WI38 (cell line): ENCODE results near the gene LIF.

Experiments
- H3K4me3 ChIP-seq: 2 replicates; pipeline ENCODE4 v1.5.1; 2011; ENCODE audit warnings: low read depth, mild to moderate bottlenecking, control low read depth, low read length
- TF ChIP-seq, protein P1 (sequence below): IDR thresholded peaks from 2 replicates; pipeline ENCODE4 v1.5.1; 2012; ENCODE audit warnings: low read depth, mild to moderate bottlenecking, control low read depth, low read length

LIF gene

DNA sequence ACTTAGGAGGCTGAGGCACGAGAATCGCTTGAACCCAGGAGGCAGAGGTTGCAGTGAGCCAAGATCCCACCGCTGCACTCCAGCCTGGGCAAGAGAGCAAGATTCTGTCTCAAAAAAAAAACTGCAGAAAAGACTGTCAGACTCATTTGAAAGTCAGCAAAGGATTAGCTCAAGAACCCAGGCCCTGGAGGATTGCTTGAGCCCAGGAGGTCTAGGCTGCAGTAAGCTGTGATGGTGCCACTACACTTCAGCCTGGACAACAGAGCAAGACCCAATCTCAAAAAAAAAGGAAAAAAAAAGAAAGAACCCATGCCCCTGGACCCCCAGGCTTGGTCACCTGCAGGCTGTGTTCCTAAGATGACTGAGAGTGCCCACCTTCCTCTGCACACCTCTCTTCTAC lies 16.2 kb downstream of the LIF start:
- TF ChIP-seq, protein P1, sequence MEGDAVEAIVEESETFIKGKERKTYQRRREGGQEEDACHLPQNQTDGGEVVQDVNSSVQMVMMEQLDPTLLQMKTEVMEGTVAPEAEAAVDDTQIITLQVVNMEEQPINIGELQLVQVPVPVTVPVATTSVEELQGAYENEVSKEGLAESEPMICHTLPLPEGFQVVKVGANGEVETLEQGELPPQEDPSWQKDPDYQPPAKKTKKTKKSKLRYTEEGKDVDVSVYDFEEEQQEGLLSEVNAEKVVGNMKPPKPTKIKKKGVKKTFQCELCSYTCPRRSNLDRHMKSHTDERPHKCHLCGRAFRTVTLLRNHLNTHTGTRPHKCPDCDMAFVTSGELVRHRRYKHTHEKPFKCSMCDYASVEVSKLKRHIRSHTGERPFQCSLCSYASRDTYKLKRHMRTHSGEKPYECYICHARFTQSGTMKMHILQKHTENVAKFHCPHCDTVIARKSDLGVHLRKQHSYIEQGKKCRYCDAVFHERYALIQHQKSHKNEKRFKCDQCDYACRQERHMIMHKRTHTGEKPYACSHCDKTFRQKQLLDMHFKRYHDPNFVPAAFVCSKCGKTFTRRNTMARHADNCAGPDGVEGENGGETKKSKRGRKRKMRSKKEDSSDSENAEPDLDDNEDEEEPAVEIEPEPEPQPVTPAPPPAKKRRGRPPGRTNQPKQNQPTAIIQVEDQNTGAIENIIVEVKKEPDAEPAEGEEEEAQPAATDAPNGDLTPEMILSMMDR = no peak
- H3K4me3 ChIP-seq = no peak overlapping the region

DNA sequence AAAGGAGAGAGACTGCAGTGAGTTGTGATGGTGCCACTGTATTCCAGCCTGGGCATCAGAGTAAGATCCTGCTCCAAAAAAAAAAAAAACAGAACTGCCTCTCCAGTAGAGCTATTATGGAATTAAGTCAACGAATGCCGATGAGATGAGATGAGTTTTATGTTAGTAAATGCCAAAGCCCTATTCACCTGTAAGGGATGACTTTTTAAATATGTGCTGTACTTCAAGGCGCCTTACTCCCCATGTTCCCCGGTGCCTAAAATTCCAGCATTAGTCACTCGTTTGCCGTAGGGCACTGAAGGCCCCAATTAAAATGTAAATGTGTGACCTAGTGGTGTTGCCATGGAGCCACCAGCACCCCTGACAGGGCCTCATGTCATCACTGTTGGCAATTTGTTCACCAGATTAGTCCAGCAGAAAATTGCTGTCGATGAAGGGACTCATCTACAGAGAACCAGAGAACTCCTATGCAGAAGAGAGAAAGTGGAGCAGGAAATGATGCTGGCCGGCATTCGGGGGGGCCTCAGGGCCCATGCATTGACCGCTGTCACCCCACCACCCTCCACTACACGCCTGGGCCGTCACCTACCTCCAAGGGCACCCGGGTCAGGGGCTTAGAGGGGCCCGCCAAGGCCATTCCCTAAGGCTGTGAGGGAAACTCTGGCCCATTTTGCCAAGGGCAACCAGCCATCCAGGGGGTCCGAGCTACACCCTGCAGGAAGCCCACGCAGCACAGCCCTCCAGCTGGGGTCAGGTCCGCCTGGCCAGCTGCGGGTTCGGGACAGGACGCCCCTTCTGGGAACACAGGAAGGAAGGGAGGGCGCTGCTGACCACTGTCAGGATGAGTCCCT lies 17.8 kb downstream of the LIF start:
- no peak overlapping the region for H3K4me3 ChIP-seq
- TF ChIP-seq, protein P1 = no peak

DNA sequence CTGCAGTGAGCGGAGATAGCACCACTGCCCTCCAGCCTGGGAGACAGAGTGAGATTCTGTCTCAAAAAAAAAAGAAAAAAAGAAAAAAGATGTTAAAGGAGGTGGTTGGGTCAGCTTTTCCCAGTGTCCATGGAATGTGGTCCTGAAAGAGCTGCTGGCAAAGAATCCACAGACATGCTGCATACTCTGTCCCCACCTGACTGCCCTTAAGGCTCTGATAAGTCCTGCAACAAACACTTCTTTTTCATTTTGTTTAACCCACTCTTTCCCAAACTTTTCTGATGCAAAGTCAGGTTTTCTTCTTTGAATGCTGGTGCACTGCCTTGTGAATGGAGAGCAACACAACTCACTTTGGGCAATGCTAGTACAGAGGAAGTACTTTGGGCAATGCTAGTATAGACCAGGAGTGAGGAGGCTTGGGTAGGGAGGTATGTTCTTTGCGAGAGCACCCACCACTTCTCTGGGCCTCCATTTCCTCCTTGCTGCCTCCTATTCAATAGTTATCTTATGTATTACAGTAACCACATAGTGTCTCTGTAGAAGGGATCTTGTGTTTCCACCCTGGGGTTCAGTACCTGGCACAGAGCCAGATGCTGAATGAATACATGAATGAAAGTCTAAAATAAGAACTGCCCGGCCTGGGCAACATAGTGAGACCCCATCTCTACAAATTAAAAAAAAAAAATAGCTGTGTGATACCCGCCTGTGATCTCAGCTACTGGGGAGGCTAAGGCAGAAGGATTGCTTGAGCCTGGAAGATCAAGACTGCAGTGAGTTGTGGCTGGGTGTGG lies 18.9 kb downstream of the LIF start:
- H3K4me3 ChIP-seq = no peak overlapping the region
- TF ChIP-seq, protein P1 = no peak

DNA sequence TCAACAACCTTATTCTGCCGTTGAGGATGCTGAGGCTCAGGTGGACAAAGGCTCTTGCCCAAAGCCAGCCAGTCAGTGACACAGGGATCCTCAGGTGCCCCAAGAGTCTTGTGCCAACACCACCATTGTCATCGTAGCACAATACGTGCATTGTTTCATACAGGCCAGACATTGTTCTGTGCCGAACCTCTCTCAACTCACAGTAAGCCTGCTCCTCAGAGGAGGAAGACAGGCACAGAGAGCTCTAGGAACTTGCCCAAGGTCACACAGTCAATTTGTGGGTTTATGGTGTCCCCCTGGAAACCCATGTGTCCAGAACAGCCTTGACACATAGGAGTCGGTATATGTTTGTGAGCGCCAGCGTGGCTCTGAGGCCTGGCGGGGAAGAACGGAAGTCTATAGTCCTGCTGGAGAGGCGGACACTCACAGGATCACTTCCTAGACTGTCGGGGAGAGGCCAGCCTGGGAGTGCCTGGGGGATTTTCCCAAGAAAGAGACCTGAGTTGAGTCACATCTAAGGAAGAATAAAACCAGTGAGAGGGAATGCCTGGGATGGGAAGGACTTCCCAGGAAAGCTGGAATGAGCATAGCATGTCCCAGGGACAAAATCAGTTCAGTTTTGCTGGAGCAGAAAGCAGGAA lies 20.2 kb downstream of the LIF start:
- H3K4me3 ChIP-seq = no peak overlapping the region
- TF ChIP-seq, protein P1 = no peak

DNA sequence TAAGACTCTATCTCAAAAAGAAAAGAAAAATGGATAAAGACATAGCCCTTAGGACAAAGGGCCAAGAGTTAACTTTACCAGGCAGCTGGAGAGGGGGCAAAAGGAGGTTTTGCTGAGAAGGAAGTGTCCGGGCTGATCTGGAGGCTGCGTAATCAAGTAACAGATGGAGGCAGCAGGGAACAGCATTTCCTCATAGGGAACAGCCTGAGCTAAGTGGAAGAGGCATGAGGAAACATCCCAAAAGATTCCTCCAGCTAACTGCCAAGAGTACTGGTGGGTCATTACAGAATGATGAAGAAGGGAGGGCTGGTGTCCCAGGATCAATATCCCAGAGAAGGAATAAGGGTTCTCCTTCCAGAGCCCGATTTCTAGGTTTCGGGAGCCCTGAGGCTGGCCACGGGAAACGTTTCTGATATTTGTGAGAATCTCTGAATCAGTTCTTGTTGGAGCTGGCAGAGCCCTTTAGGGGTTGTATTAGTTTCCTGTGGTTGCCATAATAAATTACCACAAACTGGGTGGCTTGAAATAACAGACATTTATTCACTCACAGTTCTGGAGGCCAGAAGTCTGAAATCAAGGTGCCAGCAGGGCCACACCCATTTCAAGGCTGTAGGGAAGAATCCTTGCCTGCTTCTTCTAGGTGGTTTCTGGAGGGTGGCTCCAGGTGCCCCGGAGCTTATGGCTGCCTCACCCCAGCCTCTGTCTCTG lies 21.2 kb downstream of the LIF start:
- TF ChIP-seq, protein P1 = no peak
- no peak overlapping the region for H3K4me3 ChIP-seq

DNA sequence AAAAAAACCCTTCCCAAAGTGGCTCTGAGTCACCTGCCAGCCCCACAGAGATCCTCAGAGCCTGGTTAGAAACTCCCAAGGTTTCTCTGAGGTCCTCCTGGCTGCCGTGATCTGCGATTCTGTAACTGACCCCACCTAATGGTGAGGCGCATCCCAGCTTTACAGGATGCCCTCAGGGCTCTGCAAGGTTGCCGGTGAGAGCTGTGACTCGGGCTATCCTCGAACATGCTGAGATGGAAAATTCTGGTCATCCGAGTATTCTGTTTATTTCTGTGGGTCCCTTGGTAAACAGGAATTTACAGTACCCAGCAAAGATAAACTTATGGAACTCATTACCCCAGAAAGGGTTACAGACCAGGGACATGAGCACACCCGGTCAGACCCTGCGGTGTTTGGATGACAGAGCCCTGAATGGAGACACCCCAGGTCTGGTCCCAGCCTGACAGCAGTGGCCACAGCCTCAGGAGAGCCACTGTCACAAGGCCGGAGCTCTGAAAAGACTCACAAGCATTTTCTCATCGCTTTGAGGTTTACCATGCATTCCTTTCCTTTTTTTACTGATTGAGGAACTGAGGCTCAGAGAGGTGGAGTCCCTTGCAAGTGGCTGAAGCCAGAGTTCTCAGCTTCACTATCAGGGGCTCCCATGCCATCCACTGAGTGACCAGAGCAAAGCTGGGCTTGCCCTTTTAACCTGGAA lies 22.2 kb downstream of the LIF start:
- TF ChIP-seq, protein P1 = no peak

More for the DNA sequence above, 22.2 kb downstream of the LIF start:
- no peak overlapping the region for H3K4me3 ChIP-seq
